ENCODE data around the gene PDLIM4. TPM values are rescaled to one million over a fixed set of nuclear protein-coding genes. Genes with fewer than 3 reads are reported as not detected.

Gene PDLIM4
- total and polyA plus RNA-seq, 2 experiments from 2014 or later, result 84.4 to 156 TPM

GRCh38 chr5:132301344-132302271 lies 44.1 kb downstream of the PDLIM4 start:
- Histone ChIP-seq H3K4me2 (ENCODE audit: unreplicated experiment) (no peak overlapping the region), H3K9me2 (ENCODE audit: insufficient read depth) (no peaks in the 10 kb centered on the region), H2AFZ (no peak overlapping the region), H3K27me3 (replicated peaks; ENCODE audit: insufficient read depth) (no peaks in the 10 kb centered on the region), H3K79me2 (ENCODE audit: insufficient read depth) (peaks cover 90% of the 10 kb centered on the region), H3K4me1 (ENCODE audit: insufficient read depth) (peaks cover 9% of the 10 kb centered on the region; the same call in 1 of the 2 replicates), H3K27ac (no peak overlapping the region), H3K4me3 (no peak overlapping the region), H3F3A (ENCODE audit: insufficient read depth) (0 out of 2 replicates have a peak, but pooled peaks cover 5% of the 10 kb centered on the region), H3K36me3 (ENCODE audit: low read depth) (no peaks in the 10 kb centered on the region), H3K9me3 (ENCODE audit: low read depth) (no peaks in the 10 kb centered on the region), H3K9ac (no peak overlapping the region), H4K20me1 (ENCODE audit: insufficient read depth) (no peaks in the 10 kb centered on the region; the same call in 1 of the 2 replicates)
- in situ Hi-C loops (cut with MboI), result no loop called here
- WGBS, 2 experiments (ENCODE audit: low coverage in 1 of 2, low lambda C conversion rate in 2 of 2, missing lambda C conversion rate in 2 of 2), result 88 to 89% methylated on average over 11 of the region's 11 CpGs
- TF ChIP-seq EZH2phosphoT487 (IDR thresholded peaks at IDR 0.05; ENCODE audit: insufficient read depth, low read depth), result no peak
- TF ChIP-seq EZH2 (IDR thresholded peaks at IDR 0.05; ENCODE audit: insufficient read depth, poor library complexity, severe bottlenecking), result no peak
- no peak for DNase-seq

GRCh38 chr5:132302413-132302812 lies 44.9 kb downstream of the PDLIM4 start:
- WGBS, 2 experiments (ENCODE audit: low coverage in 1 of 2, low lambda C conversion rate in 2 of 2, missing lambda C conversion rate in 2 of 2), result 56 to 80% methylated on average over 3 of the region's 3 CpGs
- H3K9me3 ChIP-seq (ENCODE audit: low read depth), result no peaks in the 10 kb centered on the region

GRCh38 chr5:132303589-132303988 lies 46.1 kb downstream of the PDLIM4 start:
- Histone ChIP-seq H3K27me3 (replicated peaks; ENCODE audit: insufficient read depth) (no peaks in the 10 kb centered on the region), H3K9me2 (ENCODE audit: insufficient read depth) (no peaks in the 10 kb centered on the region), H3K36me3 (ENCODE audit: low read depth) (no peaks in the 10 kb centered on the region), H3K4me3 (no peak overlapping the region), H3K79me2 (ENCODE audit: insufficient read depth) (peaks cover 88% of the 10 kb centered on the region), H3K27ac (no peak overlapping the region), H3F3A (ENCODE audit: insufficient read depth) (0 out of 2 replicates have a peak, but pooled peaks cover 5% of the 10 kb centered on the region), H3K9me3 (ENCODE audit: low read depth) (no peaks in the 10 kb centered on the region), H2AFZ (no peak overlapping the region), H4K20me1 (ENCODE audit: insufficient read depth) (no peaks in the 10 kb centered on the region; the same call in 1 of the 2 replicates), H3K4me2 (ENCODE audit: unreplicated experiment) (no peak overlapping the region), H3K9ac (no peak overlapping the region), H3K4me1 (ENCODE audit: insufficient read depth) (peaks cover 9% of the 10 kb centered on the region; the same call in 1 of the 2 replicates)
- WGBS, 2 experiments (ENCODE audit: low coverage in 1 of 2, low lambda C conversion rate in 2 of 2, missing lambda C conversion rate in 2 of 2), result 91 to 95% methylated on average over 6 of the region's 6 CpGs
- no peak for DNase-seq
- in situ Hi-C loops (cut with MboI), result no loop called here
- no peak for TF ChIP-seq EZH2 (IDR thresholded peaks at IDR 0.05; ENCODE audit: insufficient read depth, poor library complexity, severe bottlenecking)
- TF ChIP-seq EZH2phosphoT487 (IDR thresholded peaks at IDR 0.05; ENCODE audit: insufficient read depth, low read depth), result no peak

More at GRCh38 chr5:132302413-132302812, 44.9 kb downstream of the PDLIM4 start:
- no peaks in the 10 kb centered on the region for H3K36me3 ChIP-seq (ENCODE audit: low read depth)
- TF ChIP-seq EZH2 (IDR thresholded peaks at IDR 0.05; ENCODE audit: insufficient read depth, poor library complexity, severe bottlenecking), result no peak
- no peak for TF ChIP-seq EZH2phosphoT487 (IDR thresholded peaks at IDR 0.05; ENCODE audit: insufficient read depth, low read depth)
- in situ Hi-C loops (cut with MboI), result no loop called here
- no peak overlapping the region for H3K4me3 ChIP-seq
- no peaks in the 10 kb centered on the region for H3K9me2 ChIP-seq (ENCODE audit: insufficient read depth)
- no peak overlapping the region for H3K4me2 ChIP-seq (ENCODE audit: unreplicated experiment)
- 0 out of 2 replicates have a peak, but pooled peaks cover 5% of the 10 kb centered on the region for H3F3A ChIP-seq (ENCODE audit: insufficient read depth)
- no peaks in the 10 kb centered on the region; the same call in 1 of the 2 replicates for H4K20me1 ChIP-seq (ENCODE audit: insufficient read depth)
- H2AFZ ChIP-seq, result no peak overlapping the region
- no peak overlapping the region for H3K27ac ChIP-seq
- no peak overlapping the region for H3K9ac ChIP-seq
- peaks cover 9% of the 10 kb centered on the region; the same call in 1 of the 2 replicates for H3K4me1 ChIP-seq (ENCODE audit: insufficient read depth)
- DNase-seq, result no peak
- no peaks in the 10 kb centered on the region for H3K27me3 ChIP-seq (replicated peaks; ENCODE audit: insufficient read depth)
- H3K79me2 ChIP-seq (ENCODE audit: insufficient read depth), result peaks cover 90% of the 10 kb centered on the region

GRCh38 chr5:132305420-132305819 lies 47.9 kb downstream of the PDLIM4 start:
- Histone ChIP-seq H3K79me2 (ENCODE audit: insufficient read depth) (peaks cover 72% of the 10 kb centered on the region), H3K4me2 (ENCODE audit: unreplicated experiment) (no peak overlapping the region), H3K27me3 (replicated peaks; ENCODE audit: insufficient read depth) (no peaks in the 10 kb centered on the region), H3K36me3 (ENCODE audit: low read depth) (no peaks in the 10 kb centered on the region), H3K4me1 (ENCODE audit: insufficient read depth) (peaks cover 2% of the 10 kb centered on the region; the same call in 1 of the 2 replicates), H3K27ac (no peak overlapping the region), H3F3A (ENCODE audit: insufficient read depth) (no peaks in the 10 kb centered on the region), H2AFZ (no peak overlapping the region), H3K9ac (no peak overlapping the region), H3K9me3 (ENCODE audit: low read depth) (no peaks in the 10 kb centered on the region), H3K9me2 (ENCODE audit: insufficient read depth) (no peaks in the 10 kb centered on the region), H3K4me3 (no peak overlapping the region), H4K20me1 (ENCODE audit: insufficient read depth) (no peaks in the 10 kb centered on the region; the same call in 1 of the 2 replicates)
- TF ChIP-seq EZH2phosphoT487 (IDR thresholded peaks at IDR 0.05; ENCODE audit: insufficient read depth, low read depth) (no peak), EZH2 (IDR thresholded peaks at IDR 0.05; ENCODE audit: insufficient read depth, poor library complexity, severe bottlenecking) (no peak)
- no peak for DNase-seq
- WGBS, 2 experiments (ENCODE audit: low coverage in 1 of 2, low lambda C conversion rate in 2 of 2, missing lambda C conversion rate in 2 of 2), result 86 to 95% methylated on average over 2 of the region's 2 CpGs
- in situ Hi-C loops (cut with MboI), result no loop called here

All from GM23248 (cell line).